HG03196 (cell line): ENCODE measurements around the gene JDP2.
"Not testable (repeated sequence)": the region's sequence is repeated elsewhere in the genome, so short reads cannot be mapped to it uniquely, and the experiment has no call there.

Source experiments
- ATAC-seq: cut with Tn5 transposase; IDR thresholded peaks from one replicate; pipeline ENCODE4 v1.9.1; 2021; ENCODE audit not compliant: unreplicated experiment

The JDP2 gene

DNA sequence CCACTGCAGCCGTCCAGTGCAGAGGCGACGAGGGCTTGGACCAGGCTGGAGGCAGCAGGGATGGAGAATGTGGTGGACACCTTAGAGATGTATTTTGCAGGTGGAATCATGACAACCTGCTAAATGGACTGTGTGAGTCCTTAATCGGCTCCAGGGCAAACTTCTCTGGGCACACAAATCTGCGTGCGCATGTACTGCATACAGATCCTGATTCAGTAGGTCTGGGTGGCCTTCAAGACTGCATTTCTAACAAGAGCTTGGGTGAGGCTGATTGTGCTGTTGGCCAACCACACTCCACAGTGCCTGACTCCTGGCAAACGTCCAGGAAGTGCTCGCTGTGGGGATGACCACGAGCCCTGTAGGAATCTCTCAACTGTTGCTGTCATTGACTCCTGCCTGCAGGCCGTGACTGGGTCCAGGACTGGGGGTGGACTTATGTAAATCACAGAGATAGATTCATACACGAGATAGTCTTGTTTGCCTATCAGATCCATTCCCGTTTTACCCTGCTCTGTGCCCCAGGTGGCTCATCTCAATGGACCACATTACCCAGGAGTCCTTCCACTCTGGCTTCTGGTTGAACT lies 27.2 kb downstream of the JDP2 start:
- ATAC-seq = no peak

- ATAC-seq = no peak
These were observed 28.5 kb downstream of the JDP2 start for GRCh38 chr14:75456069-75456996.

- no peak for ATAC-seq
These were observed 29.1 kb downstream of the JDP2 start for GRCh38 chr14:75456997-75457335.

DNA sequence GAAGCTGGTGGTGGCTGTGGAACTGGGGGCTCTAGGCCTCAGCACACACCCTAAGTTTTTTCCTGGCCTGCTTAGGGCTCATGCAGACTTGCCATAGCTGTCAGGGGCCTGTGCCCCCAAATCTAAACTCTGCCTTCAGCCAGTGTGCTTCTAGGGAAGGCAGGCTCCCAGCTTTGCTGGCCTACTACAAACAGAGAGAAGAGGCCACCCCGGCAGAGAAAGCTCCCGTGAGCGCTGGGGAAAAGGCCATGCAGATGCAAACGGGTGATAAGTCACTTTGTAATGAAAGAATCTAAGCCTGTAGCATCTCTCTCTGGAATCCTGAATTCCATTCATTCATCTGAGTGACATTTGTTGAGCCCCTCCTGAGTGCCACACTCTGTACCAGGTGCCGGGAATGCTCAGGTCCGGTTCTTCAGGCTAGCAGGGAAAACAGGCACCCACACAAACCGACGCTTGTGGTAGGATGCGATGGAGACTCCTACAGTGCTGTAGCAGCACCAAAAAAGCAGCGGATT lies 29.9 kb downstream of the JDP2 start:
- ATAC-seq = no peak

GRCh38 chr14:75458305-75458704 lies 30.5 kb downstream of the JDP2 start:
- no peak for ATAC-seq

GRCh38 chr14:75459099-75459741 lies 31.4 kb downstream of the JDP2 start:
- ATAC-seq = no peak

GRCh38 chr14:75459791-75460190 lies 32.0 kb downstream of the JDP2 start:
- no peak for ATAC-seq

DNA sequence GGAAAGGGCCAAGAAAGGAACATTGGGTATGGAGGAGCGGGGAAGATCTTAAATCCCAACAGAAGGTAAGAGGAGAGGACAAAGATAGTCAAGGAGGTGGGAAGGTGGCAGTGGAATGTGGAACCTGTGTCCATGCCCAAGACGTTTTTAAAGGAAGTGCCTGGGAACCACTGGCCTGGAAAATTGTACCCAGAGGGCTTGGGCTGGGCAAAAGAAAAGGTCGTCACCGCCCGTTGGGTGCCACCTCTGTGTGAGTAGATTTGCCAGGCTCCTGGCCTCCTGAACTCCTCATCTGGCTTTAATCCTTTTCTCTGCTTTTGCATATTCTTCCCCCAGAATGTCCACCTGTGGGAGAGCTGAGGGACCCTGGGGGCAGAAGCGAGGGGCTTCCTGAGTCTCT lies 32.6 kb downstream of the JDP2 start:
- no peak for ATAC-seq

- no peak for ATAC-seq
These were observed 33.5 kb downstream of the JDP2 start for GRCh38 chr14:75461303-75461702.

DNA sequence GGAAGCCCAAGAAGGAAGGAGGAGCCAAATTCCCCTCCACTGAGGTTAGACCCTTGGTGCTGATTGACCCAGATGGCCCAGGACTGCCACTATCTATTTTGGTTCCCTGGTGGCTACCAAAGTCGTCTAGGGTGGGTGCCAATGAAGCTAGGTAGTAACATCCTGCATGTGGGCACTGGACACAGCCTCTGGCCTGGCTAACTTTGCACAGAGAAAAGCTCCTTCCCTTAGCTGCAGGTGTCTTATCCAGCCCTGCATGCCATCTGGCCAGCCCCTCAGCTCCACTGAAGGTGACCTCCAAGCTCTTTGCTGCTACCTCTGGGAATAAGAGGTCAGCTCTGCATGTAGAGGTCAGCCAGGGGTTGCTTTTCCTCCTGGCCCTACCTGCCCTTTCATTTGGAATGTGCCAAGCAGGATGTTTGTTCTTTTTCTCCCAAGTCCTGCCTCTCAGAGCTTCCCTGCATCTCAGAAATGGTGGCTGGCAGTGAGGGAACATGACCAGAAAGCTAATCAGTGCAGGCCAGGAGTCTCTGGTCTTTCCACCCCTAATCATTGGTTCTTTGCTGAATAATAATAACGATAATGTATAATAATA lies 34.0 kb downstream of the JDP2 start:
- no peak for ATAC-seq

DNA sequence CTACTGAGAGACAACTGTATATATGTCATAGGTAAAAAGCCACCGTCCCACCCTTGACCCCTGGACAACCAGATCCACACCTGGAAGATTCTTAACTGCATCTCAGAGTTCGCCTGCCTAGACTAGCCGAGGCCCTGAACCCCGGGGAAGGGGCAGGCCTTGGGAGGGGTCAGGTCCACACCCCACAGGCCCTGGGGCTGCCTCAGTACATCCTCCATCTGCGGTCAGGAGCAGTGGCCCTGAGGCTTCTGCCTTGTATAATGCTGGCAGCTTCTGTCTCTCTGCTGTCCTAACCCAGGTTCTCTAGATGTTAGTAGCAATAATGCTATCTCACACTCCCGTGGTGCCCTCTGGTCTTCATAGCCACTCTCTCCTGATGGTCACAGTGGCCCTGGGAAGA lies 36.8 kb downstream of the JDP2 start:
- ATAC-seq = no peak

DNA sequence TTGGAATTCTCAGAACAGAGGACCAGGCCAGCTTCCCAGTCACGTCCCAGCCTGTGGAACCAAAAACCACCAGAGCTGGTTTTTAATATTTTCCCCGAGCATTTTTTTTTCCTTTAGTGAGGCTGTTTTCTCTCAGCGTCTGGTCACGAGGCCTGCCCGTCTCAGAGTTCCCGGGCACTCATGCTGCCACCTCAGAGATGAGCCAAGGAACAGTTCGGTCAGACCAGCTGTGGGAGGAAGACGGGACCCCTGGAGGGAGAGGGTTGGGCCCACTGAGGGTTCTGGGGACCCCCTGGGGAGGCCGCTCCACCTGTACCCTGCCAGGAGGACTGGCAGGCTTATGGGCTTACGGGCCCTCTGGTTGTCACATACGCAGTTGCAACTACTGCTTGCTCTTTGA lies 39.9 kb downstream of the JDP2 start:
- no peak for ATAC-seq

GRCh38 chr14:75469164-75469563 lies 41.3 kb downstream of the JDP2 start:
- no peak for ATAC-seq

DNA sequence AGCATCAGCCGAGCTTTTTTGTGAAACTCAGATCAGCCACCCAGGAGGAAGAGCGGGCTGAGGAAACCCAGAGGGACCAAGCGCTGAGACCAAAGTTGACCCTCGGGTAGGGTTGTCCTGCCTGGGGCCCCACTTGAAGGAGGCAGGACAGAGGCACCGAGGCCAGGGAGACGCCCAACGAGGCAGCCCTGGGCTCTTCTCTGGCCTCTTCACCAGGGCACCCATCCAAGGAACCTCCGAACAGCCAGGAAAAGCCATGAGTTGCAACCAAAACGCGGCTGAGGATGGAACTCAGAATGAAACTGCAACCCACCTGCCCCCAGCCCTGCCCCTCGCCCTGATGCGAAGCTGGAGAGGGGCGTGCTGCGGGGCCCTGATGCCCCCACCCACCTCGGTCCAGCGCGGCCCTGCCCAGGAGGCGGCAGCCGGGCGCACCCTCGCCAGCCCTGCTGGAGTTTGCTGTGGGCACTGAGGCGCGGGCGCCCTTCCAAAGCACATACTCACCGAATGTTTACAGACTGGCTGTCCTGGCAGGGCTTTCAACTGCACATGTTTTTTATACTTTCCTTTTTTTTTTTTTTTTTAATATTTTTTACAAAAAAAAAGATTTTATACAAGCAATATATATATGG lies 41.9 kb downstream of the JDP2 start:
- no peak for ATAC-seq

GRCh38 chr14:75470238-75470797 lies 42.5 kb downstream of the JDP2 start:
- ATAC-seq = no peak

DNA sequence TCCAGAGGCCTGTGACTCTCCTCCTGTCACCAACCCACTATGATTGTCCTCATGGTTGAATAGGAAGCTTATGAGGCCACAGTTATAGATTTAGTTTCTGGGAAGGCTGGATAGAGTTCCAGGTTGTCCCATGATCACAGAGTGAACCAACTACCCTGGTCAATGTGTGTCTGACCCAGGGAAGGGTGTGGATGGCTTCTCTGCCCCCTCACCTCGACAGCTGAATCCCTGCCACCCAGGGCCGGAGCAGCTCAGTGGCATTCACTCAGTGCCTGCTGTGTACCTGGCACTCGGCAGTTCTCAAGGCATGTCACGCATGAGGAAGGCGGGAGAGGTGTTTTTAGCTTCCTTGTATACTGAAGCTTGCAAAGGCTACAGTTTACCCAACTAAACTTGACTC lies 43.2 kb downstream of the JDP2 start:
- ATAC-seq = no peak

GRCh38 chr14:75474127-75474526 lies 46.3 kb downstream of the JDP2 start:
- not testable (repeated sequence) for ATAC-seq

DNA sequence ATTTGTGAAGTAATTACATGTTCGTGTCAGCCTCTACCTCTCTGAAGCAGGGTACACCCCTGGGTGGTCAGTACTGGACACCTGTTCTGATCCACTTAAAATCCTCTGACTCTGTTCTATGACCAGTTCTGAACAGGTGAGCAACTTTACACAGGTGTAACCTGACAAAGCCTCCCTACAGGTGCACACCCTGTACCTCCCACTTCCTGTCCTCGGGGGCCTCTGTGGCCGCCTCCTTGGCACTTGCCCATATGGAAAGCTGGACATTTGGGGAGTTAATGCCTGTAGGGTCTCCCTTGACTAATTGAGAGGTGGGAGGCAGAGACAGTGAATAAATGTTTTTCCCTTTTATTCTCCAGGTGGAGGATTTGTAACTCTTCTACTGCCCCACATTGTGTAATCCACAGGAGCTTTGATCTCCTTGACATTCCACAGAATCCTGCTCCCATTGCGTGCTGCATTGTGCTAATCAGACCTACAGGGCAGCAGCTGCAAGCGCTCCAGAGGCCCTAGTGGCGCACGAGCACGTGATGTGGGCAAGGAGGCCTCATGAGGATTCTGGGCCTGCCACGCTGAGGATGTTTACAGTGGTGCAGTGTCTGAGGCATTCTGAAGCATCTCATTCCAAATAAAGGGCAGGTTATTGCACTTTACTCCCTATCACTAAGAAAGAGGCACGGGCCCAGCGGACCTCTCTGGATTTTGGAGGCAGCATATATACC lies 48.6 kb downstream of the JDP2 start:
- ATAC-seq = no peak

DNA sequence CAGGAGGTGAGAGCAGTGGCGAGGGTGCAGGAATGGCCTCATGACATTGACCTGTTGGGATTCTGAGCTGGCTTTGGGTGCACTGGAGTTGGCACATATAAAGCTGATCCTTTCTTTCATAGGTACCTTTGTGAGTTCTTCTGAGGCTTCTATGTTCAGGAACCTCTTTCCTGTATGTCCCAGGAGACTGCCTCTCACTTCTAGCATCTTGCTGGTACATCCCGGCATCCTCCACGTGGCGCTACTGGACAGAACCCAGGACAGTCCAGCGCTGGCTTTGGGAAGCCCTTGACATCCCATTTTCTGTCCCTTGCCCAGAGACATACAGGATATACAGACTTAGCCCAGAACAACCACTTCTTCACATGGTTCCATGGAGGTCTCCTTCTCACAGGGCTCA lies 50.1 kb downstream of the JDP2 start:
- ATAC-seq = no peak
